ENCODE data around the gene SHROOM3.

Gene SHROOM3

DNA sequence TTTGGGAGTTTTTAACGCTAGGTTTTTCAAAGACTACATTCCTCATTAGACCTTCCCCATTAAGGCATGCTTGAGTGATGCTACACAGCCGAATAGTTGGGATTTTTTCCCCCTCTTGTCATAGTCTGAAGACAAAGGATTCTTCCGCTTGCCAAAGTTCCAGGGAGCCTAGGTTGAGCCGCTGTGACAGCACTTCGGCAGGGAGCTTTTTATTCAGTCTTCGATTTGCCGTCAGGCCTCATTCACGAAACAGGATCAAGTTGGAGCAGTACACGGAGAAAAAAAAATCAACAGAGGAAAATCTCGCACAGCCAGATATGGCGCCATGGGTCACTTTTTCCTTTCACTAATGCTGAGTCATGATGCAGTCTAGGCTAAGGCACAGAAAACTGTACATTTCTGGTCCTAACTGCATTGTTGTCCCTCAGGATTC is 24.3 kb downstream of the SHROOM3 start:
- no peak overlapping the region for H3K4me3 Mint-ChIP-seq
- H3K4me1 Mint-ChIP-seq, result no peaks in the 10 kb centered on the region
- peaks cover 15% of the 10 kb centered on the region for H3K27me3 Mint-ChIP-seq
- no peaks in the 10 kb centered on the region for H3K36me3 Mint-ChIP-seq
- ATAC-seq, result no peak
- H3K27ac Mint-ChIP-seq, result no peak overlapping the region
- H3K9me3 Mint-ChIP-seq, result peaks cover 9% of the 10 kb centered on the region

DNA sequence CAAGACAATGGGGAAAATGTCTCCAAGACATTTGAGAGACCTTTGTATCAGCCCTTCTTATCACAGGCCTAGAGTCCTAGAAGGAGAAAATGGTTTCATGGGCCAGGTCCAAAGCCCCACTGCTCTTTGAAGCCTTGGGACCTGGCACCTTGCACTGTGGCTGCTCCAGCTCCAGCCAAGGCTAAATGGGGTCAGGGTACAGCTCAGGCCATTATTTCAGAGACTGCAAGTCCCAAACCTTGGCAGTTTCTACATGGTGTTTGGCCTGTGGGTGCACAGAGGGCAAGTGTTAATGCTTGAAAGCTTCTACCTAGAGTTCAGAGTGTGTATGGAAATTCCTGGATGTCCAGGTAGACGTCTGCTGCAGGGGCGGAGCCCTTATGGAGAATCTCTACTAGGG is 28.5 kb downstream of the SHROOM3 start:
- H3K9me3 Mint-ChIP-seq, result peaks cover 13% of the 10 kb centered on the region
- no peaks in the 10 kb centered on the region for H3K4me1 Mint-ChIP-seq
- no peak for ATAC-seq
- no peak overlapping the region for H3K27ac Mint-ChIP-seq
- H3K4me3 Mint-ChIP-seq, result no peak overlapping the region
- H3K36me3 Mint-ChIP-seq, result no peaks in the 10 kb centered on the region
- H3K27me3 Mint-ChIP-seq, result peaks cover 4% of the 10 kb centered on the region

DNA sequence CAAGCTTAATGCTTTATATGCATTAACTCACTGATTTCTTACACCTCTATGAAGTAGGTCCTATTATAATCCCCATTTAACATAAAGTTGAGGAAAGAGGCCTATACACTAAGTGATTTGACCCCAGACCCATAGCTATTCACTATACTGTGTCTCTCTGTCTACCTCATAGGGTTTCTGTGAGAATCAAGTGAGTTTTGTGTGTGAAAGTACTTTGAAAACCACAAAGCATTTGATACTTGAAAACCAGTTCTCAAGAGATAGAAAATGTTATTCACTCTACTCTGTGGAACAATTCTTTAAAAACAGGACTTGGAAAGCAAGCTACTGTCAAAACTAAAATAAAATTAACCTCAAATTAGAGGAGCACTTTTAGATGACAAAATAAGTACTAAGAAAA is 35.0 kb downstream of the SHROOM3 start:
- H3K27ac Mint-ChIP-seq, result no peak overlapping the region
- no peaks in the 10 kb centered on the region for H3K36me3 Mint-ChIP-seq
- ATAC-seq, result no peak
- no peaks in the 10 kb centered on the region for H3K4me1 Mint-ChIP-seq
- H3K27me3 Mint-ChIP-seq, result no peaks in the 10 kb centered on the region
- peaks cover 3% of the 10 kb centered on the region for H3K9me3 Mint-ChIP-seq
- H3K4me3 Mint-ChIP-seq, result no peak overlapping the region

DNA sequence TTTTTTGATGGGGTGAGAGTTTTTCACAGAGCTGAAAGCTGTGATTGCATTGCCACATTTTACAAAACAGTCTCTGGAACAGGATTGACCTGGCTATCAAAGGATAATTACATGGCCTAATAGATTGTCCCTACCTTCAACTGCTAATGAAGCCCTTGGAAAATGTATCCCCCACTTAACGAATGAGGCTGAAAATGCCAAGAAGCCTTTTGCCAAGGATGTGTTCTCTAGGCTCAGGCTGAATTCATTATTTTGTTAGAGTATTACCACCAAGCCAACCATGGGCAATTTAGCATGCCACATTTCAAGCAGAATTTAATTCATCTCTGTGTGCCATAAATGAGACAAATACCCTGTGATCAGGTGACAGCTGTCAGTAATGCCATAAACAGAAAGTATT is 35.5 kb downstream of the SHROOM3 start:
- no peaks in the 10 kb centered on the region for H3K36me3 Mint-ChIP-seq
- peaks cover under 1% of the 10 kb centered on the region for H3K9me3 Mint-ChIP-seq
- no peaks in the 10 kb centered on the region for H3K27me3 Mint-ChIP-seq
- ATAC-seq, result no peak
- no peak overlapping the region for H3K27ac Mint-ChIP-seq
- no peaks in the 10 kb centered on the region for H3K4me1 Mint-ChIP-seq
- no peak overlapping the region for H3K4me3 Mint-ChIP-seq

DNA sequence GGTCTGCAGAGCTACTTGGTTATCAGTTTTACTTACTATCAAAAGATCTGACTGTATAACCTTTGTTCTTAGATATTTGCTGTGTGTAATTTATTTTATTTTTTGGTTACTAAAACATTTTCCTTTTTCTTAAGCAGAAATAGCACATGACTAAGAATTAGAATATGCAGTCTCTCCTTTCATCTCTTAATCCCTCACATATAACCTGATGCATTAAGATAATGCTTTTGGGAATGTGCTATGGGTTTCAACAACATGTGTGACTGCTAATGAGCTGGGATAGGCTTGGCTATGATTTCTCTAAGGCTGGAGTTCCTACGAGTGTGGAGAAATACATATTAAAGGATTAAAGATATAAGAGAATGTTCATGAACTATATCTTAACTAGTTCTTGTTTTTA is 41.5 kb downstream of the SHROOM3 start:
- H3K9me3 Mint-ChIP-seq, result peaks cover 13% of the 10 kb centered on the region
- no peak for ATAC-seq
- H3K27me3 Mint-ChIP-seq, result peaks cover 42% of the 10 kb centered on the region
- H3K27ac Mint-ChIP-seq, result no peak overlapping the region
- H3K4me3 Mint-ChIP-seq, result no peak overlapping the region
- H3K4me1 Mint-ChIP-seq, result no peaks in the 10 kb centered on the region
- H3K36me3 Mint-ChIP-seq, result no peaks in the 10 kb centered on the region

DNA sequence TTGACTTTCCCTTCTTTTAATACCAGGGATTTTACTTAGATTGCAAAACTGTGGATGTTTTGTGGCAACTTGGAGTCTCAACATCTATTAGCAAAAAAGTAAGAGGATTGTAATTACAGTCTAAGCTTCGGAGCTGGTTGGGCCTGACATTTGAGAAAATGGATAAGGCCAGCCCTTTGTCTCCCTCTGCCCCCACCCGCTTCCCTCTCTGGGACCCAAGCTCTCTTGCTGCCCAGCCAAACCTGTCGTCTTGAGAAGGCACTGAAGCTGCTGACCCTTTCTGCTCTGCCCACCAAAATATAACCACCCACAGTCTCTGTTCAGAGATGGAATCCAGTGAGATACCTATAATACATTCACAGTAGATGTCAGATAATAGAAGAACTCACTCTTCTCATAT is 49.6 kb downstream of the SHROOM3 start:
- ATAC-seq, result no peak
- Mint-ChIP-seq H3K9me3 (peaks cover 10% of the 10 kb centered on the region), H3K36me3 (peaks cover 7% of the 10 kb centered on the region), H3K4me1 (peaks cover 6% of the 10 kb centered on the region), H3K4me3 (no peak overlapping the region), H3K27ac (no peak overlapping the region), H3K27me3 (peaks cover 34% of the 10 kb centered on the region)

DNA sequence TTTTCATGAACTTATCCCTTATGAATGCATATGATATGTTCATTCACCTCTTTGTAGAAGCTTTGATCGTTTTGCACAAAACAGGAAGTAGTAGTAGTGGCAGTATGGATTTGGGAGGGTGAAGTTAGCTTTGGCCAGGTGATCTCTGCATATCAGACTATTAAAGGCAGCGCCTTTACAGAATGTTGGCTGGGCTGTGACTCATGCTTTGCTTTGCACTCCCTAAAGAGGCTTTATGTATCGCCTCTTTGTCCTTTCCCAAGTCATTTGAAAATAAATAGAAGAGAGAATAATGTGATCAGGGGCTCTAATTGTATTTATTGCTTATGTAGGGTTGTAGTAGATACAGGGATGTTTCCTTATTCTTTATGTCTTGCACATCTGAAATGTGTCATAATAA is 50.4 kb downstream of the SHROOM3 start:
- no peak overlapping the region for H3K4me3 Mint-ChIP-seq
- no peak for ATAC-seq

DNA sequence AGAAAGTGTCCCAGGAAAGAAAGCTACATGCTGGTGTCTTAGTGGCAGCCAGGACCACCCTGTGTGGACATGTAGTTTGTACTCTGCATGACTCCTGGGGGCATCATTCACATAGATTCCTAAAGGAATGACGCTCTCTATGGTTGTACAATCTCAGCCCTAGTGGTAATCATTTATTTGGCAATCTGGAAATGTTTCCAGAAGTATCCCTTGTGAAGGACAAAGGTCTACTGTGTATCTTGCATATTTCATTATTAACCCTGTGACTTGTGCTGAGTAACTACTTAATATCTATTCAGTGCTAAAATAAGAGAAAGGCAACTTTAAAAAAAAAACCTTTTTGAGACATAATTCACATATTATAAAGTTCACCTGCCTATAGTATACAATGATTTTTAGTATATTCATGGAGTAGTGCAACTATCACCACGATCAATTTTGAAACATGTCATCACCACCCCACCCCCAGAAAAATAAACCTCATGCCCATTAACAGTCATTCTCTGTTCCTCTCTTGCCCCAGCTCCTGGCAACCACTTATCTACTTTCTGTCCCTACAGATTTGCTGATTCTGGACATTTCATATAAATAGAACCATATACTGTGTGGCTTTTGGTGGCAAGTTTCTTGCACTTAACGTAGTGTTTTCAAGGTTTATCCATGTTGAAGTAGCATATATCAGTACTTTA is 51.7 kb downstream of the SHROOM3 start:
- peaks cover 22% of the 10 kb centered on the region for H3K27me3 Mint-ChIP-seq
- no peak overlapping the region for H3K4me3 Mint-ChIP-seq
- H3K27ac Mint-ChIP-seq, result no peak overlapping the region
- peaks cover 3% of the 10 kb centered on the region for H3K9me3 Mint-ChIP-seq
- peaks cover 6% of the 10 kb centered on the region for H3K4me1 Mint-ChIP-seq
- H3K36me3 Mint-ChIP-seq, result peaks cover 10% of the 10 kb centered on the region
- no peak for ATAC-seq

More for the DNA sequence above, 50.4 kb downstream of the SHROOM3 start:
- Mint-ChIP-seq H3K27ac (no peak overlapping the region), H3K36me3 (peaks cover 10% of the 10 kb centered on the region), H3K4me1 (peaks cover 6% of the 10 kb centered on the region), H3K9me3 (peaks cover 8% of the 10 kb centered on the region), H3K27me3 (peaks cover 31% of the 10 kb centered on the region)

DNA sequence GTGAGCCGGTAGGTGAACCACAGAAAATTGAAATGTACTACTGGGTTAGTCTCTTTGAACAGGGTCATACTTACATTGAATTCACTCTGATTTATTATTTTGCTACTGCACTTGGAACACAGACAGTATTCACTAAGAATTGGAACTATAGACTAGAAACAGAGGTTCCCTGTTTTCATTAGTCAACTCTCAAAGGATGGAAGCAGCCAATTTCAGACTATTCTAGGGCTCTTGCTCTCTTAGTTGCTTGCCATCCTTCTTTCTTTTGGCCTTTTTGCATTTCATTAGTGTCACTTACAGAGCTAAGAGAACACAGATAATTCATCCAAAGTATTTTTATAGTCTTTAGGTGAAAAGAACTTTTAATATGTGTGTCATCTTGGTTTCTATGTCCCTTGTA is 52.6 kb downstream of the SHROOM3 start:
- H3K27me3 Mint-ChIP-seq, result peaks cover 22% of the 10 kb centered on the region
- H3K4me3 Mint-ChIP-seq, result no peak overlapping the region
- ATAC-seq, result no peak
- H3K27ac Mint-ChIP-seq, result no peak overlapping the region
- peaks cover 6% of the 10 kb centered on the region for H3K4me1 Mint-ChIP-seq
- H3K36me3 Mint-ChIP-seq, result peaks cover 10% of the 10 kb centered on the region
- H3K9me3 Mint-ChIP-seq, result peaks cover 3% of the 10 kb centered on the region

DNA sequence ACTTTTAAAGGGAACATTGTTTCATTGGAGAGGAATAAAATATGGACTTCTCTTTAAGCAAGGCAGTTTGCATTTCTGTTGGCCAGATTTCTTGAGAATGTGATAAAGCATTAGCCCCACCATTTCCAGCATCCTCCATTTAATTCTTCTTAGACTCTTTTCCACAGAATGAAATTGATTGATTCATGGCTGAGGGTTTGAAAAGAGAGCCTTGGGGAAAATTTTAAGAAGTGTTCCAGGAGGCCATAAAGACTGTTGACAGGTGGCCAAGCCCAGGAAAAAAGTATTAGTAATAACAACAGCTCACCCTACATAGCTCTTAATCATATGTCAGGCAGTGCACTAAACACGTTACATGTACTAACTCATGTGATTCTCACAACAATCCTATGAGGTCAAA is 53.4 kb downstream of the SHROOM3 start:
- Mint-ChIP-seq H3K36me3 (peaks cover 10% of the 10 kb centered on the region), H3K4me3 (no peak overlapping the region), H3K4me1 (peaks cover 6% of the 10 kb centered on the region), H3K9me3 (peaks cover 3% of the 10 kb centered on the region), H3K27ac (no peak overlapping the region), H3K27me3 (peaks cover 22% of the 10 kb centered on the region)
- ATAC-seq, result no peak

DNA sequence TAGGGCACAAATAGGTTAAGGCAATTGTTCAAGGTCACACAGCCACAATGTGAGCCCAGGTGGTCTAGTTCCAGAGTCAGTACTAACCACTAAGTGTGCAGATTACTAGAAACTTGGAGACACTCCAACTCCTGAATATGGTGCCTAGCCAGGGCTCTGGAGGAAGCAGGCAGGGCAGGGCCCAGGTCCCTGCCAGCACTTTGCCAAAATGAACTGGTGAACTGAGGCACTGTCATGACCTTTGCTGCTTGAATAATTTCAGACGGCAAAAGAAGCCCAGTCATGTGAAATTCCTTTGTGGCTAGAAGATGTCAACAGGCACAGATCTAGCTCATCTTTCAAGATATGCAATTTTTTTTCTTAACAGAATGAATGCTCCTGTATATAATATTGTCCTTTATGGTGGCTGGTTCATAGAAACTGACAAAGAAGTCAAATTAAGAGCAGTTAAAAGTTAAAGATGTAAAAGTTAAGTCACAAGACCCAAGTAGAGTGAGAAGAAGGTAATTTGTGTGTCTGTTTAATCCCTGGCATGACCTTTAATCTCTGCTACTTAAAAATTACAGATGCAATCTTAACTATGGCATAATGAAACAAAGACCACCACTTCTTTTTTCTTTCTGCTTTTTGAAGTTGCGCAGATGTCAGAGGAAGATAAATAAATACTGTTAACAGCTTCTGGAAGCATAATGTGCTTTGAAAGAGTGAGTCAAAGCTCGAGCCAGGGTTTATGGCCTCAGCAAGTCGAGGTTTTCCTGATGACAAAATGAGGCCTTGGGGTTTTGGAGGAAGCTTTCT is 54.1 kb downstream of the SHROOM3 start:
- Mint-ChIP-seq H3K36me3 (peaks cover 10% of the 10 kb centered on the region), H3K27me3 (peaks cover 28% of the 10 kb centered on the region), H3K4me1 (peaks cover 6% of the 10 kb centered on the region), H3K9me3 (peaks cover 3% of the 10 kb centered on the region), H3K4me3 (no peak overlapping the region), H3K27ac (no peak overlapping the region)
- no peak for ATAC-seq

DNA sequence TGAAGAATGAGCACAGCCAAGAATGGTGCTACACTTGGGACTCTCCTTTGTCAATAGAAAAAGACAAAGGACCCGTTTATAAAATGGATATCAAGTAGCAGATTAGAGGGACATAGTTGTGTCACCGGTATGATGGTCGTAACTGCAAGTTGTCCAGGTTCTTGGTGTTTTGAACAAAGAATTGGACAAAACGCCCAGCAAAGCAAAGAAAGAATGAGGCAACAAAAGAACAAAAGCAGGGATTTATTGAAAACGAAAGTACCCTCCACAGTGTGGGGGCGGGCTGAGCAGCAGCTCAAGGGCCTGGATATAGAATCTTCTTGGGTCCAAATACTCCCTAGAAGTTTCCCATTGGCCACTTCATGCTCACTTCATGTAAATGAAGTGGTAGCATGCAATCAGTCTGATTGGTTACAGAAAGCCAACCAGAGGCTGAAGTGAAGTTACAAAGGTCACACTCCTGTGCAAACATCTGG is 54.7 kb downstream of the SHROOM3 start:
- Mint-ChIP-seq H3K9me3 (peaks cover 3% of the 10 kb centered on the region), H3K27ac (no peak overlapping the region), H3K27me3 (peaks cover 31% of the 10 kb centered on the region), H3K4me3 (no peak overlapping the region), H3K36me3 (peaks cover 10% of the 10 kb centered on the region), H3K4me1 (peaks cover 6% of the 10 kb centered on the region)
- no peak for ATAC-seq

DNA sequence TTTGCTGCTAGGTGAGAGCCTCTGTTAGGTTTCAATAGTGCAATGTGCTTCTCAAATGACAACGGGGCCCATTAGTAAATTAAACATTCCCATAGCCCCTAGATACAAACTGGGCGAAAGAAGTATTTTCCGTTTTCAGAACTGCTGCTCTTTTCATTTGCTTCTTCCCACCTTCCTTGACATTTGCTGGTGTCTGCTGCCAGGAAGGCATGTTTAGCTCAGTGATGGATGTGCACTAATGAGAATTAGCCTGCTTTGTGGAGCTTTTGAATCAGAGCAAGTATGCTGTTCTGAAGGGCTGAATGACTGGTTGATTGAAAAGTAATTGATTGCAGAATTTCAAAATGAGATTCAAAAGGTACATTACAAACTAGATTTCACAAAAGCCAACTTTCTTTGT is 57.0 kb downstream of the SHROOM3 start:
- peaks cover 12% of the 10 kb centered on the region for H3K4me1 Mint-ChIP-seq
- H3K9me3 Mint-ChIP-seq, result peaks cover 3% of the 10 kb centered on the region
- H3K4me3 Mint-ChIP-seq, result no peak overlapping the region
- H3K36me3 Mint-ChIP-seq, result peaks cover 10% of the 10 kb centered on the region
- H3K27ac Mint-ChIP-seq, result no peak overlapping the region
- ATAC-seq, result no peak
- H3K27me3 Mint-ChIP-seq, result peaks cover 31% of the 10 kb centered on the region

DNA sequence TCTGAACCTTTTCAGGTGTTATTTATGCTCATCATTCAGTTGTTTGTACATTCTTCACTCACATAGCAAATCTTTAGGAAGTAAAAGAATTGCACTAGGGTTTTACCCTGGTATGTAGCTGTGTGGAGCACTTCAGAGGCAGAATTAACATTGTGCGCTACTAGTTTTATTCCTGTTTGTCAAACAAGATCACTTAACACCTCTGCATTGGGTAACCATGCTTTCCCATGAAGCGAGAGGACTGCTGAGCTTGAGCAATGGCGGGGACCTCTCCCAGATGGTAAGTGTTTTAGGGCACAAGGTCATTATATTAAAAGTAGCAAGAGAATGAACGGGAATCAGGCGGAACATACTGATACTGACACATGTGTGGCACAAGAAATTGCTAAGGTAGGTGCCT is 59.2 kb downstream of the SHROOM3 start:
- Mint-ChIP-seq H3K4me3 (no peak overlapping the region), H3K27me3 (peaks cover 18% of the 10 kb centered on the region), H3K27ac (no peak overlapping the region), H3K9me3 (peaks cover 3% of the 10 kb centered on the region), H3K4me1 (peaks cover 22% of the 10 kb centered on the region), H3K36me3 (peaks cover 7% of the 10 kb centered on the region)
- ATAC-seq, result no peak

DNA sequence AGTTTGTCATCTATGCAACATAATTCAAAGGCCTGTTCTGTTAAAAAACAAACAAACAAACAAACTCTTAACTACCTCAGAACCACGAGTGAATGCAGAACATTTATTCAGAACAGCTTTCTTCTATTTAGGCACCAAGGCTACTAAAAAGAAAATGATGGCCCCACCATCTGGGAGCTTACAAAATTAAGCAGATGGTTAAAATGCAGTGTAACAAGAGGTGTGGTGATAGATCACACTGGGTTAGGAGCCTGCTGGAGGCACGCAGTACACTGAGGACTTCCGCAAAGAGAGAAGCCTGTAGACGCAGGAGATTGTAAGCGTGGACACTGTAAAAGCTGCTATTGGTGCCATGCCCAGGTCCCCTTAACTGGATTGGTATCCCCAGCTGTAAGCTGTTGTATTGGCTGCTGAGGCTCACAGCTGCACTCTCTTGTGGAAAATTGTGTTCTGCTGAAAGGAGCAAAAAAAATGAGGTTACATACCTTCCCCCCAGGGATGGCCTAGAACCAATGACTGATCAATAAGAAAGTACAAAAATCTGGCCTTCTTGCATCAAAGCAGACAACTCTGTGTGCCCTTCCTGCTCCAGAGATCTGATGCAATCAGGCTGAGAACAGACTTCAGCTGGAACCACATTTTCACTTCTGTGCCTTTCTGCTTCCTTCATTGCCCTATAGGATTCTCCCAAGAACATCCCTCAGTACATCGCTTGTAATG is 60.0 kb downstream of the SHROOM3 start:
- no peaks in the 10 kb centered on the region for H3K9me3 Mint-ChIP-seq
- H3K36me3 Mint-ChIP-seq, result no peaks in the 10 kb centered on the region
- H3K27ac Mint-ChIP-seq, result no peak overlapping the region
- H3K4me3 Mint-ChIP-seq, result no peak overlapping the region
- ATAC-seq, result no peak
- peaks cover 10% of the 10 kb centered on the region for H3K27me3 Mint-ChIP-seq
- peaks cover 26% of the 10 kb centered on the region for H3K4me1 Mint-ChIP-seq

Measured in stimulated activated memory B cell treated with anti-CD40 and anti-IgM and Interleukin-4, amounts not matched to agents 10 μg/mL and 1 μg/mL and 100 μg/mL, for 72 hours (primary cell).